HepG2 (cell line): Measurements from ENCODE around the gene PEX14. TPM values are rescaled to one million over a fixed set of nuclear protein-coding genes. Genes with fewer than 3 reads are reported as not detected.

ENCODE experiments used
- ATM ChIP-seq: fragments of 450-650 bp; IDR thresholded peaks from 2 replicates; pipeline ENCODE4 v1.7.1; 2017; ENCODE audit warnings: mild to moderate bottlenecking, borderline replicate concordance
- BCLAF1 ChIP-seq: fragments of 450-650 bp; IDR thresholded peaks from 2 replicates; pipeline ENCODE4 v1.6.1; 2017; ENCODE audit warnings: mild to moderate bottlenecking
- CC2D1A ChIP-seq: sonication (generic); formaldehyde crosslinking; IDR thresholded peaks from 2 replicates; pipeline ENCODE4 v1.8.1; 2023; ENCODE audit warnings: mild to moderate bottlenecking, missing genetic modification reagents
- FOXP4 ChIP-seq: sonication (generic); formaldehyde crosslinking; IDR thresholded peaks from 2 replicates; pipeline ENCODE4 v1.4.0; 2020; ENCODE audit warnings: missing genetic modification reagents
- KAT7 ChIP-seq: IDR thresholded peaks from 2 replicates; pipeline ENCODE4 v1.6.1; 2018; ENCODE audit warnings: borderline replicate concordance, missing compliant biosample characterization
- KDM3A ChIP-seq: IDR thresholded peaks from 2 replicates; pipeline ENCODE4 v1.6.1; 2018; ENCODE audit warnings: low read depth, missing compliant biosample characterization
- MTF2 ChIP-seq: sonication (generic); formaldehyde crosslinking; IDR thresholded peaks from 2 replicates; pipeline ENCODE4 v1.5.0; 2020; ENCODE audit warnings: missing genetic modification reagents, borderline replicate concordance
- NFKB2 ChIP-seq: sonication (generic); formaldehyde crosslinking; IDR thresholded peaks from 2 replicates; pipeline ENCODE4 v1.4.0; 2020; ENCODE audit warnings: missing genetic modification reagents, borderline replicate concordance
- SP4 ChIP-seq: sonication (generic); formaldehyde crosslinking; IDR thresholded peaks from 2 replicates; pipeline ENCODE4 v1.8.1; 2023; ENCODE audit warnings: mild to moderate bottlenecking, missing genetic modification reagents
- SRSF4 ChIP-seq: fragments of 200-400 bp; formaldehyde crosslinking; IDR thresholded peaks from one replicate; pipeline ENCODE4 v1.6.1; 2018; ENCODE audit warnings: mild to moderate bottlenecking, low read depth, low read length, moderate library complexity; ENCODE audit not compliant: poor library complexity, severe bottlenecking
- U2AF2 ChIP-seq: fragments of 200-400 bp; formaldehyde crosslinking; IDR thresholded peaks from 2 replicates; pipeline ENCODE4 v1.6.1; 2017; ENCODE audit warnings: low read depth, mild to moderate bottlenecking, low read length
- ZBTB7A ChIP-seq: sonication (generic); formaldehyde crosslinking; IDR thresholded peaks from 2 replicates; pipeline ENCODE4 v1.8.0; 2022; ENCODE audit warnings: mild to moderate bottlenecking, missing genetic modification reagents
- ZMAT3 ChIP-seq: sonication (generic); formaldehyde crosslinking; conservative IDR thresholded peaks from 2 replicates; pipeline ENCODE4 v1.7.0; 2021; ENCODE audit warnings: missing genetic modification reagents
- ZNF18 ChIP-seq: sonication (generic); formaldehyde crosslinking; IDR thresholded peaks from 2 replicates; pipeline ENCODE4 v1.8.0; 2022; ENCODE audit warnings: mild to moderate bottlenecking, missing genetic modification reagents; ENCODE audit not compliant: insufficient replicate concordance
- ZNF264 ChIP-seq: sonication (generic); formaldehyde crosslinking; IDR thresholded peaks from 2 replicates; pipeline ENCODE4 v1.4.0; 2020; ENCODE audit warnings: missing genetic modification reagents
- ZNF274 ChIP-seq: sonication (generic); formaldehyde crosslinking; IDR thresholded peaks from 2 replicates; pipeline ENCODE4 v1.5.1; 2020; ENCODE audit warnings: mild to moderate bottlenecking, missing genetic modification reagents
- ZNF614 ChIP-seq: IDR thresholded peaks from 2 replicates; pipeline ENCODE4 v1.6.1; 2018; ENCODE audit warnings: missing biosample characterization, missing genetic modification reagents, inconsistent platforms, borderline replicate concordance
- ZNF7 ChIP-seq: IDR thresholded peaks from 2 replicates; pipeline ENCODE4 v1.6.1; 2016; ENCODE audit warnings: missing biosample characterization, missing genetic modification reagents
- ZNF784 ChIP-seq: sonication (generic); formaldehyde crosslinking; IDR thresholded peaks from 2 replicates; pipeline ENCODE4 v1.5.1; 2020; ENCODE audit warnings: missing genetic modification reagents, mild to moderate bottlenecking, borderline replicate concordance
- ZSCAN25 ChIP-seq: sonication (generic); formaldehyde crosslinking; IDR thresholded peaks from 2 replicates; pipeline ENCODE4 v1.8.0; 2022; ENCODE audit warnings: mild to moderate bottlenecking, missing genetic modification reagents
- polyA plus RNA-seq, 8 experiments: library from polyadenylated mRNA; depleted of rRNA in 3 of 8; stranded (reverse) in 7 of 8; unstranded in 1 of 8; fragments of >200 nt; fragmentation: Illumina TruSeq in 4 of 8; extraction: Trizol in 4 of 8; gene quantifications; 2 replicates each; pipeline versions ENCODE4 v1.2.1 to v1.2.3, GENCODE V29; 2011 to 2016; ENCODE audit warnings: low read depth in 4 of 8, missing spikeins in 1 of 8, mixed read lengths in 1 of 8; ENCODE audit not compliant: insufficient read depth in 1 of 8
- total RNA-seq, 5 experiments: library from RNA; depleted of rRNA; stranded (reverse); fragments of >200 nt; fragmentation: Illumina TruSeq; extraction: Trizol; gene quantifications; 2 replicates each; pipeline ENCODE4 v1.2.3, GENCODE V29; 2016; ENCODE audit warnings: low read depth in 1 of 5

Gene PEX14
- total and polyA plus RNA-seq, 2 of the 13 experiments (the other 11 are each of a cell fraction or from before 2014, with no cell fraction given): 6.5 to 9.9 TPM

- no peak for TF ChIP-seq ZNF7 (CRISPR knock-in tag)
- no peak for TF ChIP-seq BCLAF1
- TF ChIP-seq ZNF274 (CRISPR knock-in tag): peak; percentile 91
- TF ChIP-seq ZBTB7A (CRISPR knock-in tag): peak; percentile 97
- TF ChIP-seq ZNF264 (CRISPR knock-in tag): 0 out of 2 replicates have a peak, but pooled peaks have one; percentile 59
- peak; percentile 65 for TF ChIP-seq FOXP4 (CRISPR knock-in tag)
- peak; percentile 74; the same call in 1 of the 2 replicates for TF ChIP-seq ZNF614 (CRISPR knock-in tag)
- no peak for TF ChIP-seq ATM
- TF ChIP-seq KDM3A (CRISPR knock-in tag): peak; percentile 75; the same call in 1 of the 2 replicates
- TF ChIP-seq ZSCAN25 (CRISPR knock-in tag): peak; percentile 69; the same call in 1 of the 2 replicates
- TF ChIP-seq U2AF2: 0 out of 2 replicates have a peak, but pooled peaks have one; percentile 73
- TF ChIP-seq MTF2: peak; percentile 92; the same call in 1 of the 2 replicates
- peak; percentile 62 for TF ChIP-seq SP4
- no peak for TF ChIP-seq SRSF4
- peak; percentile 82 for TF ChIP-seq ZNF18 (CRISPR knock-in tag)
- peak; percentile 65; the same call in 1 of the 2 replicates for TF ChIP-seq KAT7 (CRISPR knock-in tag)
- peak; percentile 57; the same call in 1 of the 2 replicates for TF ChIP-seq NFKB2
- TF ChIP-seq ZNF784 (CRISPR knock-in tag): 0 out of 2 replicates have a peak, but pooled peaks have one; percentile 60
- TF ChIP-seq CC2D1A (CRISPR knock-in tag): no peak
- no peak for TF ChIP-seq ZMAT3 (CRISPR knock-in tag)
Measured at GRCh38 chr1:10472220-10473144, 2.3 kb upstream of the PEX14 start, which contains the start of gene DFFA (continued).
